ENCODE results near the gene GRAMD1A.

DNA sequence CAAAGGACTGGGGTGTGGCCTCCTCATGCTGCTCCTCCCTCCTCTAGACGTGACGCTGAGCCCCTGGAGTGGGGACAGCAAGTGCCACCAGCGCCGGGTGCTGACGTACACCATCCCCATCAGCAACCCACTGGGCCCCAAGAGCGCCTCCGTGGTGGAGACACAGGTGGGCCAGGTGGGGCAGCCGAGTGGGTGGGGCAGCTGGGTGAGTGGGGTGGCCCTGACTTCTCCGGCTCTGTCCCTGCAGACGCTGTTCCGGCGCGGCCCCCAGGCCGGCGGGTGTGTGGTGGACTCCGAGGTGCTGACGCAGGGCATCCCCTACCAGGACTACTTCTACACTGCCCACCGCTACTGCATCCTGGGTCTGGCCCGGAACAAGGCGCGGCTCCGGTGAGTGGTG, 19.0 kb downstream of the GRAMD1A start:
- TF ChIP-seq CTCF (IDR thresholded peaks at IDR 0.05; ENCODE audit: poor library complexity, severe bottlenecking) = no peak
- no peak for TF ChIP-seq POLR2AphosphoS5 (IDR thresholded peaks at IDR 0.05)
- no peak for TF ChIP-seq EZH2 (IDR thresholded peaks at IDR 0.05; ENCODE audit: borderline replicate concordance, insufficient read depth, low read length, poor library complexity, severe bottlenecking)
- no peak for TF ChIP-seq RAD21 (conservative IDR thresholded peaks at IDR 0.05)

Measured in neural cell (in vitro differentiated cells).